Measurements from ENCODE around the gene ACLY. TPM values are rescaled to one million over a fixed set of nuclear protein-coding genes. Genes with fewer than 3 reads are reported as not detected.

Gene ACLY
- total and polyA plus RNA-seq, 2 of the 13 experiments (the other 11 are each of a cell fraction or from before 2014, with no cell fraction given) = 111 to 218 TPM

DNA sequence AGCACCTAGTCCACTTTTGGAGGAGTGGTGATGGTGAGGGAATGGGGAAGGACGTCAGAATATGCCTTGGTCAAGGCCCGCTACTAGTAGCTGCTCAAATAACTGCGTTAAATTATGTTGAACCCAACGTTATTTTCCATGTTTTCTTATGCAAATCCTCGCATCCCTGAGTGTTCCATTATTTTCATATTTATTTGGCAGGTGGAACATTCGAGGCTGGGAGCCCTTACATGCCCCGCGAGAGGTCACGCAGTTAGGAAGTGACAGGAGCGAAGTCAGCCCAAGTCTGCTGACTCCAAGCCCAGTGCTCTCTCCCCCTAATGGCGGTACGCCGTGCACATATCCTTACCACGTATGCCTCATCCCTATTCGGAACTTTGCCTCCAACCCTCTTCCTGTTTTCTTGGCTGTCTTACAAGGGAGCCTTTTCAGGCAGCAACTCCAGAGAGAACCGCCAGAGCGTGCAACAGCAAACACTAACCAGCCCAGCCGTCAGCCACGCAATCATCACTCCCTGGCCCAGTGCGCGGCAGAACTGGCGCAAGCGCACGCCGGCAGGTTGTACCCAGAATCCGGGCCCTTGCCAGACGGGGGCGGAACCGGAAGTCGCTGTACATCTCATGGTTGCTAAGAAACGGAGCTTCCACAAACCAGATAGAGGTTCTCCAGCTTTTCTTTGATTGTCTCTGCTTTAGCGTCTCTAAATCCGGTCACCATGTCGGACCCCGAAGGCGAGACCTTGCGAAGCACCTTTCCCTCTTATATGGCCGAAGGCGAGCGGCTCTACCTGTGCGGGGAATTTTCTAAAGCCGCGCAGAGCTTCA, 11.5 kb upstream of the ACLY start, which contains the start of gene ODAD4 (continued):
- TF ChIP-seq, protein P1, sequence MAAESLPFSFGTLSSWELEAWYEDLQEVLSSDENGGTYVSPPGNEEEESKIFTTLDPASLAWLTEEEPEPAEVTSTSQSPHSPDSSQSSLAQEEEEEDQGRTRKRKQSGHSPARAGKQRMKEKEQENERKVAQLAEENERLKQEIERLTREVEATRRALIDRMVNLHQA (CRISPR knock-in tag; IDR thresholded peaks at IDR 0.05) = no peak
- TF ChIP-seq, protein P2, sequence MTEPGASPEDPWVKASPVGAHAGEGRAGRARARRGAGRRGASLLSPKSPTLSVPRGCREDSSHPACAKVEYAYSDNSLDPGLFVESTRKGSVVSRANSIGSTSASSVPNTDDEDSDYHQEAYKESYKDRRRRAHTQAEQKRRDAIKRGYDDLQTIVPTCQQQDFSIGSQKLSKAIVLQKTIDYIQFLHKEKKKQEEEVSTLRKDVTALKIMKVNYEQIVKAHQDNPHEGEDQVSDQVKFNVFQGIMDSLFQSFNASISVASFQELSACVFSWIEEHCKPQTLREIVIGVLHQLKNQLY (CRISPR knock-in tag; IDR thresholded peaks at IDR 0.05) = peak; percentile 96
- TF ChIP-seq CEBPB (IDR thresholded peaks at IDR 0.05; ENCODE audit: borderline replicate concordance, low read depth, low read length) (peak; percentile 85; the same call in 1 of the 2 replicates), ZNF20 (CRISPR knock-in tag; IDR thresholded peaks at IDR 0.05) (no peak), HDAC1 (CRISPR knock-in tag; IDR thresholded peaks at IDR 0.05) (peak; percentile 77), SMAD1 (CRISPR knock-in tag; IDR thresholded peaks at IDR 0.05; ENCODE audit: borderline replicate concordance, low read depth) (peak; percentile 47; the same call in 1 of the 2 replicates), ELF4 (CRISPR knock-in tag; IDR thresholded peaks at IDR 0.05; ENCODE audit: borderline replicate concordance) (peak; percentile 93; the same call in 1 of the 2 replicates), FOXA3 (CRISPR knock-in tag; IDR thresholded peaks at IDR 0.05) (peak; percentile 76), SNAPC2 (CRISPR knock-in tag; IDR thresholded peaks at IDR 0.05) (peak; percentile 68; the same call in 1 of the 2 replicates), ZNF616 (CRISPR knock-in tag; IDR thresholded peaks at IDR 0.05; ENCODE audit: low read depth) (peak; percentile 84; the same call in 1 of the 2 replicates), ZFP36L2 (CRISPR knock-in tag; IDR thresholded peaks at IDR 0.05) (no peak), RBM22 (optimal IDR thresholded peaks at IDR 0.05; ENCODE audit: low read length) (no peak), MTF2 (CRISPR knock-in tag; IDR thresholded peaks at IDR 0.05; ENCODE audit: borderline replicate concordance) (peak; percentile 90), NFE2L1 (CRISPR knock-in tag; IDR thresholded peaks at IDR 0.05; ENCODE audit: borderline replicate concordance) (no peak), DMAP1 (CRISPR knock-in tag; IDR thresholded peaks at IDR 0.05) (peak; percentile 93), SUZ12 (IDR thresholded peaks at IDR 0.05; ENCODE audit: low read depth, low read length) (no peak), PAWR (CRISPR knock-in tag; IDR thresholded peaks at IDR 0.05; ENCODE audit: borderline replicate concordance) (0 out of 2 replicates have a peak, but pooled peaks have one; percentile 74), YY1 (IDR thresholded peaks at IDR 0.05; ENCODE audit: insufficient read depth, insufficient replicate concordance, low read depth, low read length) (peak; percentile 77), KDM2A (CRISPR knock-in tag; IDR thresholded peaks at IDR 0.05; ENCODE audit: borderline replicate concordance, low read depth) (peak; percentile 94), HNF4A (CRISPR knock-in tag; IDR thresholded peaks at IDR 0.05) (peak; percentile 46), ARNTL (CRISPR knock-in tag; IDR thresholded peaks at IDR 0.05) (peak; percentile 73), AKAP8 (CRISPR knock-in tag; IDR thresholded peaks at IDR 0.05) (0 out of 2 replicates have a peak, but pooled peaks have one; percentile 26), HNRNPUL1 (IDR thresholded peaks at IDR 0.05; ENCODE audit: low read depth, low read length) (no peak)
- TF ChIP-seq, protein P3, sequence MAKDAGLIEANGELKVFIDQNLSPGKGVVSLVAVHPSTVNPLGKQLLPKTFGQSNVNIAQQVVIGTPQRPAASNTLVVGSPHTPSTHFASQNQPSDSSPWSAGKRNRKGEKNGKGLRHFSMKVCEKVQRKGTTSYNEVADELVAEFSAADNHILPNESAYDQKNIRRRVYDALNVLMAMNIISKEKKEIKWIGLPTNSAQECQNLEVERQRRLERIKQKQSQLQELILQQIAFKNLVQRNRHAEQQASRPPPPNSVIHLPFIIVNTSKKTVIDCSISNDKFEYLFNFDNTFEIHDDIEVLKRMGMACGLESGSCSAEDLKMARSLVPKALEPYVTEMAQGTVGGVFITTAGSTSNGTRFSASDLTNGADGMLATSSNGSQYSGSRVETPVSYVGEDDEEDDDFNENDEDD (CRISPR knock-in tag; IDR thresholded peaks at IDR 0.05; ENCODE audit: borderline replicate concordance) = peak; percentile 90; the same call in 1 of the 2 replicates
- TF ChIP-seq, protein P4, sequence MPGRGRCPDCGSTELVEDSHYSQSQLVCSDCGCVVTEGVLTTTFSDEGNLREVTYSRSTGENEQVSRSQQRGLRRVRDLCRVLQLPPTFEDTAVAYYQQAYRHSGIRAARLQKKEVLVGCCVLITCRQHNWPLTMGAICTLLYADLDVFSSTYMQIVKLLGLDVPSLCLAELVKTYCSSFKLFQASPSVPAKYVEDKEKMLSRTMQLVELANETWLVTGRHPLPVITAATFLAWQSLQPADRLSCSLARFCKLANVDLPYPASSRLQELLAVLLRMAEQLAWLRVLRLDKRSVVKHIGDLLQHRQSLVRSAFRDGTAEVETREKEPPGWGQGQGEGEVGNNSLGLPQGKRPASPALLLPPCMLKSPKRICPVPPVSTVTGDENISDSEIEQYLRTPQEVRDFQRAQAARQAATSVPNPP (CRISPR knock-in tag; IDR thresholded peaks at IDR 0.05) = no peak
- TF ChIP-seq, protein P5, sequence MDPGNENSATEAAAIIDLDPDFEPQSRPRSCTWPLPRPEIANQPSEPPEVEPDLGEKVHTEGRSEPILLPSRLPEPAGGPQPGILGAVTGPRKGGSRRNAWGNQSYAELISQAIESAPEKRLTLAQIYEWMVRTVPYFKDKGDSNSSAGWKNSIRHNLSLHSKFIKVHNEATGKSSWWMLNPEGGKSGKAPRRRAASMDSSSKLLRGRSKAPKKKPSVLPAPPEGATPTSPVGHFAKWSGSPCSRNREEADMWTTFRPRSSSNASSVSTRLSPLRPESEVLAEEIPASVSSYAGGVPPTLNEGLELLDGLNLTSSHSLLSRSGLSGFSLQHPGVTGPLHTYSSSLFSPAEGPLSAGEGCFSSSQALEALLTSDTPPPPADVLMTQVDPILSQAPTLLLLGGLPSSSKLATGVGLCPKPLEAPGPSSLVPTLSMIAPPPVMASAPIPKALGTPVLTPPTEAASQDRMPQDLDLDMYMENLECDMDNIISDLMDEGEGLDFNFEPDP (CRISPR knock-in tag; conservative IDR thresholded peaks at IDR 0.05) = no peak

All from HepG2 (cell line).